Esophagus muscularis mucosa (tissue), 4 donors: ENCODE measurements around the gene FGF14.

Experiments used
- CTCF ChIP-seq, 3 experiments: fragments of 200-600 bp in 2 of 3; fragments of 450-650 bp in 1 of 3; sonication (generic) in 2 of 3; IDR thresholded peaks; one replicate each; pipeline ENCODE4 v1.5.1; 2017 to 2019; ENCODE audit warnings: antibody characterized with exemption in 3 of 3, mild to moderate bottlenecking in 2 of 3, moderate library complexity in 1 of 3
- EP300 ChIP-seq: sonication (generic); formaldehyde crosslinking; IDR thresholded peaks from one replicate; pipeline ENCODE4 v1.6.1; 2017; ENCODE audit warnings: antibody characterized with exemption
- POLR2A ChIP-seq: fragments of 450-650 bp; IDR thresholded peaks from one replicate; pipeline ENCODE4 v1.6.1; 2017; ENCODE audit warnings: antibody characterized with exemption, moderate library complexity, mild to moderate bottlenecking, low read depth
- POLR2AphosphoS5 ChIP-seq, 2 donors: sonication (generic); formaldehyde crosslinking; IDR thresholded peaks; one replicate each; pipeline ENCODE4 v1.6.1; 2017; ENCODE audit warnings: antibody characterized with exemption in 2 of 2

- TF ChIP-seq EP300: no peak
- no peak for TF ChIP-seq POLR2A
- TF ChIP-seq POLR2AphosphoS5 (IDR thresholded peaks at IDR 0.05): no peak
- no peak for TF ChIP-seq CTCF (IDR thresholded peaks at IDR 0.05)
These were observed 618.3 kb downstream of the FGF14 start for GRCh38 chr13:101783554-101783953.
